GM12878 (cell line): ENCODE measurements around the gene MAL. TPM values are rescaled to one million over a fixed set of nuclear protein-coding genes. Genes with fewer than 3 reads are reported as not detected.

Source experiments
- ATAC-seq: fragments of 200-7000 bp; cut with Tn5 transposase; 3 replicates; pipeline ENCODE4 v1.9.1; 2020; ENCODE audit warnings: mild to moderate bottlenecking, moderate library complexity
- BruUV-seq: library from RNA; stranded (reverse); fragments of 400-500 nt; replicated peaks from 2 replicates; lab custom pipeline; 2021; lab: Mats Ljungman, UMichigan
- CTCF ChIA-PET: fragments of 300-600 bp; sonication (Branson Sonifier 250); formaldehyde crosslinking; extraction: SDS; loops from one replicate; lab custom pipeline; 2021; ENCODE audit warnings: inconsistent platforms; lab: Yijun Ruan, JAX
- POLR2A ChIA-PET: fragments of 350-600 bp; formaldehyde crosslinking; extraction: SDS; loops from one replicate; lab custom pipeline; 2021; ENCODE audit warnings: inconsistent platforms; lab: Charles Lee
- RAD21 ChIA-PET: fragments of 300-600 bp; sonication (Branson Sonifier 250); formaldehyde crosslinking; loops from one replicate; lab custom pipeline; 2023; ENCODE audit warnings: antibody characterized with exemption; ENCODE audit not compliant: unreplicated experiment; lab: Charles Lee
- SMC1A ChIA-PET: fragments of 300-600 bp; sonication (Branson Sonifier 250); formaldehyde crosslinking; loops from one replicate; lab custom pipeline; 2023; ENCODE audit not compliant: unreplicated experiment, uncharacterized antibody; lab: Charles Lee
- DNase-seq: peaks from one replicate; pipeline ENCODE4 v3.0.0-alpha.2; 2011; ENCODE audit warnings: low read depth, low spot score
- FAIRE-seq: peaks from 3 replicates; lab custom pipeline; 2011; peaks lifted over from hg19 to GRCh38; lab: Jason Lieb, UNC
- H2AFZ ChIP-seq: 2 replicates; pipeline ENCODE4 v1.6.0; 2011; ENCODE audit warnings: low read depth, low read length, control low read depth; ENCODE audit not compliant: control insufficient read depth
- H3K27ac ChIP-seq: 2 replicates; pipeline ENCODE4 v1.5.1; 2011; ENCODE audit warnings: control low read depth; ENCODE audit not compliant: control insufficient read depth, insufficient read depth
- H3K27me3 ChIP-seq, 2 experiments: replicated peaks in 1 of 2; 2 replicates each; pipeline versions ENCODE4 v1.6.0 to v1.6.1; 2011; ENCODE audit warnings: low read length in 1 of 2; ENCODE audit not compliant: control insufficient read depth in 2 of 2, insufficient read depth in 2 of 2
- H3K36me3 ChIP-seq, 2 experiments: 2 replicates each; pipeline ENCODE4 v1.5.1; 2011; ENCODE audit warnings: low read length in 1 of 2; ENCODE audit not compliant: control insufficient read depth in 2 of 2, insufficient read depth in 2 of 2
- H3K4me1 ChIP-seq: 2 replicates; pipeline ENCODE4 v1.6.1; 2011; ENCODE audit warnings: mild to moderate bottlenecking, low read length, moderate library complexity, mixed read lengths; ENCODE audit not compliant: control insufficient read depth, insufficient read depth
- H3K4me2 ChIP-seq: 2 replicates; pipeline ENCODE4 v1.6.0; 2011; ENCODE audit warnings: control low read depth; ENCODE audit not compliant: control insufficient read depth, insufficient read depth
- H3K4me3 ChIP-seq: fragments of 200-600 bp; sonication (generic); 2 replicates; pipeline ENCODE4 v1.5.1; 2016
- H3K79me2 ChIP-seq: 2 replicates; pipeline ENCODE4 v1.6.0; 2011; ENCODE audit warnings: low read length; ENCODE audit not compliant: control insufficient read depth, insufficient read depth
- H3K9ac ChIP-seq: 2 replicates; pipeline ENCODE4 v1.8.0; 2011; ENCODE audit warnings: low read length, control low read depth, mixed read lengths; ENCODE audit not compliant: control insufficient read depth, insufficient read depth
- H3K9me3 ChIP-seq: replicated peaks from 3 replicates; pipeline ENCODE4 v1.5.1; 2011; ENCODE audit warnings: mild to moderate bottlenecking, low read length; ENCODE audit not compliant: control insufficient read depth, insufficient read depth
- H4K20me1 ChIP-seq: 2 replicates; pipeline ENCODE4 v1.6.0; 2011; ENCODE audit not compliant: control insufficient read depth, insufficient read depth
- MTA2 ChIP-seq: fragments of 450-650 bp; IDR thresholded peaks from 2 replicates; pipeline ENCODE4 v1.6.1; 2016; ENCODE audit warnings: low read depth, mild to moderate bottlenecking, moderate library complexity
- NR2C1 ChIP-seq: fragments of 450-650 bp; IDR thresholded peaks from 2 replicates; pipeline ENCODE4 v1.6.1; 2017; ENCODE audit warnings: antibody characterized with exemption, mild to moderate bottlenecking, moderate library complexity
- RUNX3 ChIP-seq: IDR thresholded peaks from 2 replicates; pipeline ENCODE4 v1.6.1; 2012; ENCODE audit warnings: low read length, inconsistent platforms
- SMC3 ChIP-seq: IDR thresholded peaks from 2 replicates; pipeline ENCODE4 v1.6.1; 2011; ENCODE audit warnings: low read length, improper control_type of control experiment, borderline replicate concordance
- STAT3 ChIP-seq: IDR thresholded peaks from 2 replicates; pipeline ENCODE4 v1.6.1; 2011; ENCODE audit warnings: low read depth, low read length, improper control_type of control experiment
- WGBS: methylation state at CpG from one replicate; pipeline ENCODE4 v1.1.6; 2016; ENCODE audit warnings: low lambda C conversion rate; ENCODE audit not compliant: insufficient replicate concordance, insufficient coverage; ENCODE audit errors: missing lambda C conversion rate; 5-methylcytosine and 5-hydroxymethylcytosine counted together
- in situ Hi-C: fragments of 300-500 bp; cut with MboI; formaldehyde crosslinking; loops from 9 replicates; pipeline ENCODE4 v1.14.3; 2018; ENCODE audit warnings: mixed read lengths
- intact Hi-C: fragments of 100-400 bp; cut with micrococcal nuclease; formaldehyde crosslinking; loops from one replicate; pipeline ENCODE4 v1.14.2; 2022; ENCODE audit not compliant: unreplicated experiment
- polyA plus RNA-seq, 11 experiments: library from polyadenylated mRNA; depleted of rRNA in 4 of 11; unstranded in 6 of 11; stranded (reverse) in 5 of 11; fragments of >200 nt; fragmentation: Nextera tagmentation in 4 of 11; fragmentation: Illumina TruSeq in 1 of 11; extraction: Ambion mirVana in 4 of 11; extraction: Trizol in 1 of 11; gene quantifications; 1 replicate in 1 of 11; 2 replicates in 10 of 11; pipeline versions ENCODE4 v1.2.1 to v1.2.3, GENCODE V29; 2011 to 2016; ENCODE audit warnings: inconsistent platforms in 2 of 11, missing spikeins in 2 of 11, low read depth in 1 of 11
- small RNA-seq: library from RNA; depleted of rRNA; stranded (forward); fragments of <200 nt; gene quantifications from one replicate; pipeline ENCODE3, GENCODE V24; 2014
- total RNA-seq, 4 experiments: library from RNA; depleted of rRNA in 3 of 4; stranded (reverse); fragments of >200 nt in 3 of 4; fragmentation: Illumina TruSeq in 1 of 4; extraction: Trizol in 1 of 4; gene quantifications; 2 replicates each; pipeline versions ENCODE4 v1.2.1 to v1.2.3, GENCODE V29; 2013 to 2021
- TF ChIP-seq, protein P1 (sequence below): fragments of 450-650 bp; IDR thresholded peaks from 2 replicates; pipeline ENCODE4 v1.6.1; 2017; ENCODE audit warnings: borderline replicate concordance
- TF ChIP-seq, protein P2 (sequence below): IDR thresholded peaks from 2 replicates; pipeline ENCODE4 v1.6.1; 2011; ENCODE audit warnings: borderline replicate concordance, low read depth, mild to moderate bottlenecking, moderate library complexity, low read length; ENCODE audit not compliant: insufficient read depth, poor library complexity, severe bottlenecking

Gene MAL
- total and polyA plus RNA-seq, 10 of the 15 experiments (the other 5 are each of a cell fraction or from before 2014, with no cell fraction given), result 1.3 to 4.5 (median 1.7) TPM

DNA sequence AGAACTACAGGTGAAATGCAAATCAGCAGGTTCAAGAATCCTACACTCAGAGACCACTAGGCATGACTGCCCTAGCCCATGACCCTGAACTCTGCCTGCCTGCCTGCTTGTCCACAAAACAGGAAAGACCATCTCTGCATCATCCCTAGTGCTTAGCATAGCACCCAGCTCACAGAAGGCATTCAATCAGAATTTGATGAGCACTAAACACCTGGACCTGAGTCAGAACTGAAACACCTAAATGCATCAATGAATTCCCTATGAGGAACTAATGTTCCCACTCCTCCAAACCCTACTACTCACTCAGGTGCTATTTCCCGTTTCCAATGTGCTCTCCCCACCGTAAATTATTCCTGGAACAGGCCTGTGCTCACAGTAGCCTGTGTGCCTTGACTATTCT is 74.4 kb downstream of the MAL start:
- TF ChIP-seq, protein P1, sequence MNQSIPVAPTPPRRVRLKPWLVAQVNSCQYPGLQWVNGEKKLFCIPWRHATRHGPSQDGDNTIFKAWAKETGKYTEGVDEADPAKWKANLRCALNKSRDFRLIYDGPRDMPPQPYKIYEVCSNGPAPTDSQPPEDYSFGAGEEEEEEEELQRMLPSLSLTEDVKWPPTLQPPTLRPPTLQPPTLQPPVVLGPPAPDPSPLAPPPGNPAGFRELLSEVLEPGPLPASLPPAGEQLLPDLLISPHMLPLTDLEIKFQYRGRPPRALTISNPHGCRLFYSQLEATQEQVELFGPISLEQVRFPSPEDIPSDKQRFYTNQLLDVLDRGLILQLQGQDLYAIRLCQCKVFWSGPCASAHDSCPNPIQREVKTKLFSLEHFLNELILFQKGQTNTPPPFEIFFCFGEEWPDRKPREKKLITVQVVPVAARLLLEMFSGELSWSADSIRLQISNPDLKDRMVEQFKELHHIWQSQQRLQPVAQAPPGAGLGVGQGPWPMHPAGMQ, result no peak
- TF ChIP-seq MTA2 (no peak), SMC3 (no peak), STAT3 (no peak), RUNX3 (no peak), NR2C1 (no peak)
- TF ChIP-seq, protein P2, sequence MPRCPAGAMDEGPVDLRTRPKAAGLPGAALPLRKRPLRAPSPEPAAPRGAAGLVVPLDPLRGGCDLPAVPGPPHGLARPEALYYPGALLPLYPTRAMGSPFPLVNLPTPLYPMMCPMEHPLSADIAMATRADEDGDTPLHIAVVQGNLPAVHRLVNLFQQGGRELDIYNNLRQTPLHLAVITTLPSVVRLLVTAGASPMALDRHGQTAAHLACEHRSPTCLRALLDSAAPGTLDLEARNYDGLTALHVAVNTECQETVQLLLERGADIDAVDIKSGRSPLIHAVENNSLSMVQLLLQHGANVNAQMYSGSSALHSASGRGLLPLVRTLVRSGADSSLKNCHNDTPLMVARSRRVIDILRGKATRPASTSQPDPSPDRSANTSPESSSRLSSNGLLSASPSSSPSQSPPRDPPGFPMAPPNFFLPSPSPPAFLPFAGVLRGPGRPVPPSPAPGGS, result no peak
- ChIA-PET RAD21 (no interaction called here), POLR2A (no interaction called here), SMC1A (no interaction called here), CTCF (no interaction called here)
- no TSS peak for BruUV-seq
- FAIRE-seq (no peak), DNase-seq (no peak), ATAC-seq (no peak)
- Histone ChIP-seq H3K4me2 (no peak overlapping the region), H2AFZ (no peak overlapping the region), H3K27ac (no peak overlapping the region), H3K36me3 (peaks cover 5 to 29% of the 10 kb centered on the region in 2 experiments), H3K27me3 (no peaks in the 10 kb centered on the region), H3K4me3 (no peak overlapping the region), H3K9ac (no peak overlapping the region), H3K79me2 (no peaks in the 10 kb centered on the region), H3K9me3 (no peaks in the 10 kb centered on the region), H3K4me1 (no peaks in the 10 kb centered on the region), H4K20me1 (no peaks in the 10 kb centered on the region)
- intact Hi-C loops, result no loop called here
- in situ Hi-C loops, result no loop called here
- WGBS, result 71% methylated on average over 2 of the region's 2 CpGs

Small RNA genes within 50 kb of the gene (small RNA-seq; reads per million reads assigned to genes)
- not detected for gene RN7SL575P

Other genes with a start within 250 kb of the MAL start
- 0.06 TPM in 1 of 2 replicates, not detected in the other for gene TEKT4, start 154.3 kb upstream of the MAL start, total RNA-seq (2014; rRNA removed)
- not detected in 2 replicates for gene TEKT4, start 154.3 kb upstream of the MAL start, total RNA-seq (2014; rRNA removed; fragmentation: Illumina TruSeq; extraction: Trizol)
- gene TEKT4, start 154.3 kb upstream of the MAL start, total RNA-seq (2021), result 0.13 TPM in 1 of 2 replicates, not detected in the other
- gene TEKT4, start 154.3 kb upstream of the MAL start, polyA plus RNA-seq (2011; rRNA removed), result 0.81 and 2.7 TPM in 2 replicates
- gene TEKT4, start 154.3 kb upstream of the MAL start, polyA plus RNA-seq (2014; fragmentation: Illumina TruSeq; extraction: Trizol), result not detected in 2 replicates
- under 1 TPM in 1 of 2 experiments, not detected in 1; 0.09 TPM for gene TEKT4, start 154.3 kb upstream of the MAL start, polyA plus RNA-seq (2014; fragmentation: Nextera tagmentation; extraction: Ambion mirVana)
- 0.15 TPM in 1 of 2 replicates, not detected in the other for gene TEKT4, start 154.3 kb upstream of the MAL start, polyA plus RNA-seq (2014; rRNA removed)
- under 1 TPM; 0.48 to 0.63 TPM for gene TEKT4, start 154.3 kb upstream of the MAL start, polyA plus RNA-seq (2016; fragmentation: Nextera tagmentation; extraction: Ambion mirVana)
- 70.6 and 82.1 TPM in 2 replicates for gene MRPS5, start 96.1 kb downstream of the MAL start, total RNA-seq (2014; rRNA removed)
- 73.2 and 77.9 TPM in 2 replicates for gene MRPS5, start 96.1 kb downstream of the MAL start, total RNA-seq (2014; rRNA removed; fragmentation: Illumina TruSeq; extraction: Trizol)
- gene MRPS5, start 96.1 kb downstream of the MAL start, total RNA-seq (2021), result 54.3 and 58.1 TPM in 2 replicates
- gene MRPS5, start 96.1 kb downstream of the MAL start, polyA plus RNA-seq (2011; rRNA removed), result 86.6 and 93.6 TPM in 2 replicates
- 88.5 and 90.5 TPM in 2 replicates for gene MRPS5, start 96.1 kb downstream of the MAL start, polyA plus RNA-seq (2014; fragmentation: Illumina TruSeq; extraction: Trizol)
- 10 to 100 TPM; 54.8 to 77.0 TPM for gene MRPS5, start 96.1 kb downstream of the MAL start, polyA plus RNA-seq (2014; fragmentation: Nextera tagmentation; extraction: Ambion mirVana)
- 90.0 and 93.0 TPM in 2 replicates for gene MRPS5, start 96.1 kb downstream of the MAL start, polyA plus RNA-seq (2014; rRNA removed)
- gene MRPS5, start 96.1 kb downstream of the MAL start, polyA plus RNA-seq (2016; fragmentation: Nextera tagmentation; extraction: Ambion mirVana), result 10 to 100 TPM; 68.9 to 75.7 TPM
- gene ZNF514, start 134.1 kb downstream of the MAL start, total RNA-seq (2014; rRNA removed), result 6.6 and 6.8 TPM in 2 replicates
- gene ZNF514, start 134.1 kb downstream of the MAL start, total RNA-seq (2014; rRNA removed; fragmentation: Illumina TruSeq; extraction: Trizol), result 5.7 and 6.0 TPM in 2 replicates
- 8.7 and 9.8 TPM in 2 replicates for gene ZNF514, start 134.1 kb downstream of the MAL start, total RNA-seq (2021)
- 6.7 and 7.4 TPM in 2 replicates for gene ZNF514, start 134.1 kb downstream of the MAL start, polyA plus RNA-seq (2011; rRNA removed)
- 5.3 and 6.4 TPM in 2 replicates for gene ZNF514, start 134.1 kb downstream of the MAL start, polyA plus RNA-seq (2014; fragmentation: Illumina TruSeq; extraction: Trizol)
- gene ZNF514, start 134.1 kb downstream of the MAL start, polyA plus RNA-seq (2014; fragmentation: Nextera tagmentation; extraction: Ambion mirVana), result 1 to 10 TPM; 5.8 to 7.2 TPM
- gene ZNF514, start 134.1 kb downstream of the MAL start, polyA plus RNA-seq (2014; rRNA removed), result 6.4 and 6.8 TPM in 2 replicates
- 1 to 10 TPM; 5.1 to 7.4 TPM for gene ZNF514, start 134.1 kb downstream of the MAL start, polyA plus RNA-seq (2016; fragmentation: Nextera tagmentation; extraction: Ambion mirVana)
- gene ZNF2, start 140.1 kb downstream of the MAL start, total RNA-seq (2014; rRNA removed), result 2.8 and 4.0 TPM in 2 replicates
- gene ZNF2, start 140.1 kb downstream of the MAL start, total RNA-seq (2014; rRNA removed; fragmentation: Illumina TruSeq; extraction: Trizol), result 4.2 and 4.7 TPM in 2 replicates
- gene ZNF2, start 140.1 kb downstream of the MAL start, total RNA-seq (2021), result 3.5 TPM in 2 replicates
- 4.5 and 5.1 TPM in 2 replicates for gene ZNF2, start 140.1 kb downstream of the MAL start, polyA plus RNA-seq (2011; rRNA removed)
- 4.1 and 4.6 TPM in 2 replicates for gene ZNF2, start 140.1 kb downstream of the MAL start, polyA plus RNA-seq (2014; fragmentation: Illumina TruSeq; extraction: Trizol)
- 1 to 10 TPM; 3.0 to 3.4 TPM for gene ZNF2, start 140.1 kb downstream of the MAL start, polyA plus RNA-seq (2014; fragmentation: Nextera tagmentation; extraction: Ambion mirVana)
- 2.4 and 2.5 TPM in 2 replicates for gene ZNF2, start 140.1 kb downstream of the MAL start, polyA plus RNA-seq (2014; rRNA removed)
- 1 to 10 TPM; 3.1 to 3.3 TPM for gene ZNF2, start 140.1 kb downstream of the MAL start, polyA plus RNA-seq (2016; fragmentation: Nextera tagmentation; extraction: Ambion mirVana)
- gene ZNF892, start 181.8 kb downstream of the MAL start, total RNA-seq (2014; rRNA removed), result 0.11 and 0.93 TPM in 2 replicates
- 0.72 and 0.74 TPM in 2 replicates for gene ZNF892, start 181.8 kb downstream of the MAL start, total RNA-seq (2014; rRNA removed; fragmentation: Illumina TruSeq; extraction: Trizol)
- 0.59 and 0.85 TPM in 2 replicates for gene ZNF892, start 181.8 kb downstream of the MAL start, total RNA-seq (2021)
- gene ZNF892, start 181.8 kb downstream of the MAL start, polyA plus RNA-seq (2011; rRNA removed), result 1.3 and 1.7 TPM in 2 replicates
- 0.21 and 0.40 TPM in 2 replicates for gene ZNF892, start 181.8 kb downstream of the MAL start, polyA plus RNA-seq (2014; fragmentation: Illumina TruSeq; extraction: Trizol)
- gene ZNF892, start 181.8 kb downstream of the MAL start, polyA plus RNA-seq (2014; fragmentation: Nextera tagmentation; extraction: Ambion mirVana), result not detected
- gene ZNF892, start 181.8 kb downstream of the MAL start, polyA plus RNA-seq (2014; rRNA removed), result 0.22 and 0.30 TPM in 2 replicates
- under 1 TPM in 1 of 2 experiments, not detected in 1; 0.29 TPM for gene ZNF892, start 181.8 kb downstream of the MAL start, polyA plus RNA-seq (2016; fragmentation: Nextera tagmentation; extraction: Ambion mirVana)
- not detected in 2 replicates for gene PROM2, start 248.7 kb downstream of the MAL start, total RNA-seq (2014; rRNA removed)
- gene PROM2, start 248.7 kb downstream of the MAL start, total RNA-seq (2014; rRNA removed; fragmentation: Illumina TruSeq; extraction: Trizol), result not detected in 2 replicates
- gene PROM2, start 248.7 kb downstream of the MAL start, total RNA-seq (2021), result not detected in 2 replicates
- 0.04 TPM in 1 of 2 replicates, not detected in the other for gene PROM2, start 248.7 kb downstream of the MAL start, polyA plus RNA-seq (2011; rRNA removed)
- gene PROM2, start 248.7 kb downstream of the MAL start, polyA plus RNA-seq (2014; fragmentation: Illumina TruSeq; extraction: Trizol), result 0.01 TPM in 1 of 2 replicates, not detected in the other
- not detected for gene PROM2, start 248.7 kb downstream of the MAL start, polyA plus RNA-seq (2014; fragmentation: Nextera tagmentation; extraction: Ambion mirVana)
- gene PROM2, start 248.7 kb downstream of the MAL start, polyA plus RNA-seq (2014; rRNA removed), result 0.04 TPM in 1 of 2 replicates, not detected in the other
- gene PROM2, start 248.7 kb downstream of the MAL start, polyA plus RNA-seq (2016; fragmentation: Nextera tagmentation; extraction: Ambion mirVana), result not detected